Bronchial epithelial cell (primary cell): ENCODE results near the gene ZNF771. TPM values are rescaled to one million over a fixed set of nuclear protein-coding genes. Genes with fewer than 3 reads are reported as not detected.
A peak's percentile ranks its signal among the peaks of the same experiment; 100 is the strongest.

Experiments
- DNase-seq: peaks from one replicate; pipeline ENCODE4 v3.0.0-alpha.2; 2010; ENCODE audit warnings: low read depth
- FAIRE-seq: peaks from 2 replicates; lab custom pipeline; 2011; peaks lifted over from hg19 to GRCh38; lab: Jason Lieb, UNC
- H3K27me3 ChIP-seq: 2 replicates; pipeline ENCODE4 v1.5.1; 2011; ENCODE audit warnings: low read length; ENCODE audit not compliant: control insufficient read depth, insufficient read depth
- H3K36me3 ChIP-seq: 2 replicates; pipeline ENCODE4 v1.5.1; 2011; ENCODE audit warnings: low read length; ENCODE audit not compliant: control insufficient read depth, insufficient read depth
- H3K4me3 ChIP-seq: 2 replicates; pipeline ENCODE4 v1.5.1; 2011; ENCODE audit warnings: mild to moderate bottlenecking, low read depth, low read length, control low read depth
- total RNA-seq: library from RNA; depleted of rRNA; stranded (reverse); fragments of >200 nt; gene quantifications from 2 replicates; pipeline ENCODE4 v1.2.1, GENCODE V29; 2014
- TF ChIP-seq, protein P1 (sequence below): IDR thresholded peaks from 2 replicates; pipeline ENCODE4 v1.5.1; 2011; ENCODE audit warnings: mild to moderate bottlenecking, moderate library complexity, low read length, control low read depth, inconsistent platforms; ENCODE audit not compliant: insufficient read depth, severe bottlenecking

ZNF771 gene
- total RNA-seq, 1 donor from 2014 or later, result 10.0 TPM

- DNase-seq, result no peak
- H3K36me3 ChIP-seq, result no peaks in the 10 kb centered on the region
- TF ChIP-seq, protein P1, sequence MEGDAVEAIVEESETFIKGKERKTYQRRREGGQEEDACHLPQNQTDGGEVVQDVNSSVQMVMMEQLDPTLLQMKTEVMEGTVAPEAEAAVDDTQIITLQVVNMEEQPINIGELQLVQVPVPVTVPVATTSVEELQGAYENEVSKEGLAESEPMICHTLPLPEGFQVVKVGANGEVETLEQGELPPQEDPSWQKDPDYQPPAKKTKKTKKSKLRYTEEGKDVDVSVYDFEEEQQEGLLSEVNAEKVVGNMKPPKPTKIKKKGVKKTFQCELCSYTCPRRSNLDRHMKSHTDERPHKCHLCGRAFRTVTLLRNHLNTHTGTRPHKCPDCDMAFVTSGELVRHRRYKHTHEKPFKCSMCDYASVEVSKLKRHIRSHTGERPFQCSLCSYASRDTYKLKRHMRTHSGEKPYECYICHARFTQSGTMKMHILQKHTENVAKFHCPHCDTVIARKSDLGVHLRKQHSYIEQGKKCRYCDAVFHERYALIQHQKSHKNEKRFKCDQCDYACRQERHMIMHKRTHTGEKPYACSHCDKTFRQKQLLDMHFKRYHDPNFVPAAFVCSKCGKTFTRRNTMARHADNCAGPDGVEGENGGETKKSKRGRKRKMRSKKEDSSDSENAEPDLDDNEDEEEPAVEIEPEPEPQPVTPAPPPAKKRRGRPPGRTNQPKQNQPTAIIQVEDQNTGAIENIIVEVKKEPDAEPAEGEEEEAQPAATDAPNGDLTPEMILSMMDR, result no peak
- H3K4me3 ChIP-seq, result peak overlapping the region; percentile 50
- H3K27me3 ChIP-seq, result no peaks in the 10 kb centered on the region
- no peak for FAIRE-seq
Observed at GRCh38 chr16:30377050-30377811, 30.2 kb upstream of the ZNF771 start.

DNA sequence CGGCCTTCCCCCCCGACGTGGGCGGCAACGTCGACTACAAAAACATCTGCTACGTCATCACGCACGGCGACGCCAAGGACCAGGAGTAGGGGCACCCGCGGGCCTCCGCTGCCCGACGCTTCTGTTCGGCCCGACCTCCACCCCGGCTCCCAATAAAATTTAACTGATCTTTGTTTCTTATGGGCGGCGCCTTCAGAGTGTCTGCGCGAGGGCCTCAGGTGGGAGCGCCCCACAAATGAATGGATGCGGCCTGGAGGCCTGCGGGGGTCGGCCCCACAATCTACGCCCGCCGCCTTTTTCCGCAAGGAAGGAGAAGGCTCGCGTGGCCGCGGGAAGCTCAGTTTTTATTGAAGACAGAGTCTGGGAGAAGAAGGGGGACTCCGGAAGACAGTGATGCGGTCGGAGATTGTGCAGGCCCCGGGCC lies 29.6 kb upstream of the ZNF771 start:
- H3K36me3 ChIP-seq, result no peaks in the 10 kb centered on the region
- peak overlapping the region; percentile 50 for H3K4me3 ChIP-seq
- FAIRE-seq (no peak), DNase-seq (peak; percentile 59)
- no peaks in the 10 kb centered on the region for H3K27me3 ChIP-seq
- TF ChIP-seq, protein P1, result no peak

DNA sequence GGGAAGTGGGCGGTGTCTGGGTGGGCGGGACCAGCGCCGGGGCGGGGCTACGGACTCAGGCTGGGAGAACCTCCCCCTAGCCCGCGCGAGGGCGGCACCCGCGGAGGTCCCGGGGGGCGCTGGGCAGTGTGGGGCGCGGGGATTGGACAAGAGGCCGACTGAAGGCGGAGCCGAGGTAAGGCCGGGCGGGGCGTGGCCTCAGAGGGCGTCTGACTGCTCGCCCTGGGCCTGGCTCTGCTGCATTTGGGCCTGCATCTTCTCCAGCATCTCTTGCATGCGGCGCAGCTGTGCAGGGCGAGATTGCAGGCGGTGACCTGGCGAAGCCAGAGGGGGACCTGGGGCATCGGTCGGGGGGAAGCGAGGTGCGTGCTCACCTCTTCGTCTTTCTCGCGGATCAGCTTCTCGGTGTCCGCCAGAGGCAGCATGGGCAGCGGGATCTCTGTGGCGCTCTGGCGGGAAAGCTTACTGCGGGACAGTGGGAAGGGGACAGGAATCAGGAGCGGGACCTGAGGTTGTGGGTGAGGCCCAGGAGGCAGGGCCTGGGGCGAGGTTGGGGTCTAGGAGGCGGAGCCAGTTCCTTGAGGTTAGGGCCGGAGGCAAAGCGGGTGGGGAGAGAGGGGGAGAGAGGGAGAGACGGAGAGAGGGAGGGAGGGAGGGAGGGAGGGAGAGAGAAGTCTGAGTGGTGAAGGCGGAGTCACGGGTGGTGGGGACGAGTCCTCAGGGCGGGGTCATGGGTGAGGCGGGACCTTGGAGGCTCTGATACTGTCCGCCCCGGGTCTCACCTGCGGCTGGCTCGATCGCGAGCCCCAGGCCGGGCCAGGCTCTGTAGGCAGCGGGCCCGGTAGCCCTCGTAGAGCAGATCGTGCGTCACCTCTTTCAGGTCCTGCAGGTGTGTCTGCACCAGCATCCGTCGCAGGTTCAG lies 28.9 kb upstream of the ZNF771 start:
- FAIRE-seq (no peak), DNase-seq (peak; percentile 87)
- peak overlapping the region; percentile 50 for H3K4me3 ChIP-seq
- H3K27me3 ChIP-seq, result no peaks in the 10 kb centered on the region
- TF ChIP-seq, protein P1, result peak; percentile 29
- no peaks in the 10 kb centered on the region for H3K36me3 ChIP-seq

DNA sequence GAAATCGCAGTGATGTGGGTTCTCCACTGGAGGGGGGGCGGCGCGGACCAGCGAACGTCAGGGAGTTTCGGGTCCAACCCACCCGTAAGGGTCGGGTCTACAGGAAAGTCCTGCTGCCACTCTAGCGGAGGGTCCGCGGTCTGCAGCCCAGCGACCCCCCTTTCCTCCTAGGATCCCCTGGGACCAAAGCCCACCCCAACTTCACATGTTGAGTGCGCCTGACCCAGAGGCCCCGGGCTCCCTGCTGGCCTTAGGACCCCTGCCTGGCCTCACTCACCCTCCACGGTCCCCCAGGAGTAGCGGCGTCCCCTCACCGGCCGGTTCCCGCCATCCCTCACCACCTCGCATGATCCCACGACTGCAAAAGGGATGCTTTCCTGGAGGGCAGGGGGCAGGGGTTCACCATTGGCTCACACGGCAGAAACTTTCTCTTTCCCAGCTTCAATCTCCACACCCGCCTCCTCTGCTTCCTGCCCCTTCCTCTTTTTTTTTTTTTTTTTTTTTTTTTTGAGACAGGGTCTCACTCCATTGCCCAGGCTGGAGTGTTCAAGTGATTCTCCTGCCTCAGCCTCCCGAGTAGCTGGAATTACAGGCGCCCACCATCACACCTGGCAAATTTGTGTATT lies 28.1 kb upstream of the ZNF771 start:
- Histone ChIP-seq H3K36me3 (no peaks in the 10 kb centered on the region), H3K4me3 (peak overlapping the region; percentile 50), H3K27me3 (no peaks in the 10 kb centered on the region)
- no peak for DNase-seq
- FAIRE-seq, result no peak
- TF ChIP-seq, protein P1, result no peak

DNA sequence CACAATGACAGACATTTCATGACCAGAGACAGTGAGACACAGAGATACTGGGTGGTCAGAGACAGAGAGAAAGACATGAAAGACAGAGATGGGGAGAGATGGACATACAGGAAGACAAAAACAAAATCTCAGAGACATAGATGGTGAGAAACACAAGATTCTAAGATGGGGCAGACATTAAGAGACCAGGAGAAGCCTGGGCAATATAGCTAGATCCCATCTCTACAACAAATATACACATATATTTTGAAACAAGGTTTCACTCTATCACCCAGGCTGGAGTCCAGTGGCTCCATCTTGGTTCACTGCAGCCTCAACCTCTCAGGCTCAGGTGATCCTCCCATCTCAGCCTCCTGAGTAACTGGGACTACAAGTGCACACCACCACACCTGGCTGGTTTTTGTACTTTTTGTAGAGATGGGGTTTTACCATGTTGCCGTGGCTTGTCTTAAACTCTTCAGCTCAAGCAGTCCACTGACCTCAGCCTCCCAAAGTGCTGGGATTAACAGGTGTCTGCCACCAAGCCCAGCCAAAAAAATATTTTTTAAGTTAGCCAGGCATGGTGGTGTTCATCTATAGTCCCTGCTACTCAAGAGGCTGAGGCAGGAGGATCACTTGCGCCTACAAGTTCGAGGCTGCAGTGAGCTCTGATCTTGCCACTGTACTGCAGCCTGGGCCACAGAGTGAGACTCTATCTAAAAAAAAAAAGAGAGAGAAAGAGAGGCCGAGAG lies 27.2 kb upstream of the ZNF771 start:
- Histone ChIP-seq H3K36me3 (no peaks in the 10 kb centered on the region), H3K4me3 (no peak overlapping the region), H3K27me3 (no peaks in the 10 kb centered on the region)
- TF ChIP-seq, protein P1, result no peak
- DNase-seq, result no peak
- no peak for FAIRE-seq
